NCI-H774 (cell line): ENCODE results near the gene ZNF587.
"Not testable (repeated sequence)": the region's sequence is repeated elsewhere in the genome, so short reads cannot be mapped to it uniquely, and the experiment has no call there.

Experiments
- DNase-seq: peaks from one replicate; lab custom pipeline; 2025; lab: John Stamatoyannopoulos, UW

ZNF587 gene

DNA sequence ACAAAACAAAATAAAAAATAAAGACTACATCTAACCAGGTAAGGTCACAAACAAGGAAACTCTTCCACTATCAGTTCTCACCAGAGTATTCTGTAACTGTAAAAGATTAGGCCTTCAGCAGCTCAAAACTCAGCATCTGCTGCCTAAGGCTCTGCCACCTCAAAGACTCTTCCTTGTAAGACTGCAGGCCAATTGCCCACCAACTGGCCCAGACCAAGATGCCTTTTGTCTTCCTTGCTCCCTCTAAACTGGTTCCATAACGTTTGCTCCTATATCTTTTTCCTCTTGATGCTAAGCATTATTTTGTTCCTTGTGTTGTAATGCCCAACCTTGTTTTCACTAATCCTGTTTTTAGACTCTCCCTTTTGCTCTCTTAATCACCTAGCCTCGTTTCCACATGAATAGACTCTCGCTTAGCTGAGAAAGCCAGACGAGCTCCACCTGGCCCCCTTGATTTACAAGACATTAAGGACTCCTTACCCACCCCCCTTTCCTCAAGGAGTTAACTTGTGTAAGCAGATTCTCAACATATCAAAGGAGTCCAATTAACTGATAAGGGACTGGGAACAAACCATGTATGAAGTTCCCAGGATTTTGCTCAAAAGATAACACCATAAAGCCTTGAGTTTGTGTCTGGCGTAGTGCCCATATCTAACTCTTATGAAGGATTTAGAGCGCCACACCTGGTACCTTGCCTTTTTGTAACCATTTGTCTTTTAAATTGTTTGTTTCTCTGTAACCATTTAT lies 37.7 kb downstream of the ZNF587 start:
- no peak for DNase-seq

DNA sequence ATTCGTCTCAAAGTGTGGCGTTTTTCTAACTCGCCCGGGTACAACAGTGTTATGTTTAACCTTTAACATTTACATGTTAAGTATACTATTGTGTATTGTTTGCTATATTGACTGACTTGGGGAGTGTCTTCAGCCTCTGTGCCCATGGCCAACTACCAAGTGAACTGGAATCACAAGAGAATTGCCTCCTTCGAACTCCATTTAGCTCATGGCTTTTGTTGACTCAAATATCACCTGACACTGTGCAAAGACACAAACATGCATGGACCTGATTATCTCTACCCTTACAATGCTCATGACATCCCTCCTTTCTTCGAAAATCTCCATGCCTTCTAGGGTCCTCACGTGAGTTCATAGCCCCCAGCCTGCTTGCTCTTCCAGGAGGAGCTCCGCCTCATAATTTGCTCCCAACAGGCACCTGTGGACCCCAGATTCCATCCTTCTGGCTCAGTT lies 38.5 kb downstream of the ZNF587 start:
- no peak for DNase-seq

DNA sequence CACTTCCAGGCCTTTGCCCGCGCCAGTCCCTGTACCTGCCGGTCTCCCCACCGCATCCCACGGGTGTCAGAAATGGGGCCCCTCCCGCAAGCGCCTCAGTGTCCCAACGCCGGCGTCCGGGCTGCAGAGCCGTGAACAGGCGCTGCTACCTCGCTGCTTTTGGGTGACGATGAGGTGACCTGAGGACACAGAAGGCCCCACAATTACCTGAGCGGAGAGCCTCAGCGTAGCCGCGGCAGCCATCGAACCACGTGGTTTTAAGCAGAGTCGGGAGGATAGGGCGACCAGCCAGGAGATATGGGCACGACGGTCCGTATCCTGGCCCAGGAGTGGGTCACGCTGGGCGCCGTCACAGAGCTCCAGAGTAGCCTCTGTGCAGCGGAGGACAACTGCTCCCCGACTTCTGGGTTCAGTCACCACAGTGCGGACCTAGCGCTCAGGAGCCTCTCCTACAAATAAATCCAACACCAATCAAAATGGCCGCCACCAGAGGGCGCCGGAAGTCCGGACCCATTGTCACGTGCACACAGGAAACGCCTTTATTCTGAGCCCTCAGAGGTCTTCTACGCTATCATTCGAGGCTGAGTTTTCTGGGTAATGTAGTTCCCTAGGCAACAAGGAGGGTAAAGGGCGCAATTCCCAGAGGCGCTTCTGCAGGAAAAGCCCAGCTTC lies 39.0 kb downstream of the ZNF587 start, which contains the start of gene ZNF814:
ZNF814 (minus strand) TSS at position 478 of the 672 bp plus-strand sequence; CDS start at position 243, 235 bp downstream.
- no peak for DNase-seq

DNA sequence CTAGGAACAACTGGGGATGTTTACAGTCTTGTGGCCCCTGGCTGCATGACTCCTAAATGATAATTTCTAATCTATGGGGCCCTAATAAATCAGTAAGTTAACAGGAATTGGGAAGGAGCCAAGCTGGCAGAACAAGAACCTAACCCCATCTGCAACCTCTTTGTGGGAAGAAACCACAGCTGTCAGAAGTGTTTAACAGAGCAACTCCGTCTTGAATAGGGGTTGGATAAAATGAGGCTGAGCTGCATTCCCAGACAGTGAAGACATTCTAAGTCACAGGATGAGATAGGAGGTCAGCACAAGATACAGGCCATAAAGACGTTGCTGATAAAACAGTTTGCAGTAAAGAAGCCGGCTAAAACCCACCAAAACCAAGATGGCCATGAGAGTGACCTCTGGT lies 41.0 kb downstream of the ZNF587 start:
- not testable (repeated sequence) for DNase-seq

DNA sequence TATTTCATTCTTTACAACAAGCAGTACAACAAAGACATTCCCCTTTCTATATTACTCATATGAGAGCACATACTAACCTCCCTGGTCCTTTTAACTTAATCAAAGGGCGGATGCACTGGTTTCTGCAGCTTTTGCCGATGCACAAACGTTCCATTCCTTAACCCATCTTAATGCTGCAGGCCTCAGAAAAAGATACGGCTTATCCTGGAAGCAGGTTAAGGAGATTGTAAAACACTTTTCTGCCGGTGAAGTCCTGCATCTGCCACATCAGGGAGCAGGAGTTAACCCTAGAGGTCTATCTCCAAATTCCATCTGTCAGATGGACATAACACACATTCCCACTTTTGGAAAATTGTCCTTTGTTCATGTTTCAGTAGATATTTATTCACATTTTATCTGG lies 50.7 kb downstream of the ZNF587 start:
- no peak for DNase-seq

DNA sequence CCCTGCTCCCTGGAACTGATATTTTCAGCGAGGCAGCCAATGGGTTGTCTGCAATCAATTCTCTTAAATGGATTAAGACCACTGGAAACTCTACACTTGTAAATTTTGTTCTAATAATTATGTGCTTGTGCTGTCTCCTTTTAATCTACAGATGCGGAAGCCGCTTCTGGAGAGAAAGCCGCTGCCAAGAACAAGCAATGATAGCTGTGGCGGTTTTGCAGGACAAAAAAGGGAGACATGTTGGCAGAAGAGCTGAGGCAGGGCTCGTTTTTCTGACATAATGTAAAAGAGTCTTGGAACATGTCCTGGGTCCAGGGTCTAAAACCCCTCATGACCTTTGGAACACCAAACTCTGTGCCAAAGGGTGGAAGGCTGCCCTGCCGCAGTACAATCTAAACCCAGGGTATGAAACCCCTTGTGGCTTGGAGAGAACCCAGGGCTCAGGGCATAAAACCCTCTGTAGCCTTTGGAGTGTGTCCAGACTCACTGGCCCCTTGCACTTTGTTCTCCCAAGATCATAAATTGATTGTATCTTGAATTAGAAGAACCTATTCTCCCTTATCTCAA lies 54.0 kb downstream of the ZNF587 start:
- DNase-seq, result no peak

DNA sequence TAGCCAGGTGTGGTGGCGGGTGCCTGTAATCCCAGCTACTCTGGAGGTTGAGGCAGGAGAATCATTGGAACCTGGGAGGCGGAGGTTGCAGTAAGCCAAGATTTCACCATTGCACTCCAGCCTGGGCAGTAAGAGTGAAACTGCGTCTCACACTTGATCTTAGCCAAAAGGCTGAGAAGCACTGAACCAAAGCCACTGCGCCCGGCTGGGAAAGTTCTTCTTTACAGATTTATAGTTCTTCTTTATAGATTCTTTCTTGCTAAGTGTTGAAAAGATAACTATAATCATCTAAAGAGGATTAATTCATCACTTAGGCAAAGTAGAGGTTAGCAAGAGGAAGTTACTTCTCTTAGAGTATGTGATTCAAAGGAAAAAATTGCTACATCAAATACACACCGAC lies 55.6 kb downstream of the ZNF587 start:
- no peak for DNase-seq

DNA sequence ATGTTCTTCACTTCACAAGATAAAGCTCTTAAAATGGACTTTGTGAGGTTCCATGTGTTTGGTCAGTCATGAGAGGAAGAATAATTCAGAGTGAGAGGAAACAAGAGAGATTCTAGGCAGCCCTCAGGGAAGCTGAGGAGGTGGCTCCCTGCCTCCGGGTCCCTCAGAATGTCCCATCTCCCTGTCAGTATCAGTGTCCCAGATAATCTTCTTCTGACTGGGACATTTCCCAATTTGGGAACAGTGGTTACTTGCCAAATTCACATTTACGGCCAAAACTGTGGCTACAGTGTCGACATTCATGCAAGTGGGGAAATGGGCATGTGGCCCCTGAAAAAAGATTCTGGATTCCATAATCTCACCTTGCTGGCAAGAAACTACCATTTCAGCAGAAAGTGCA lies 57.7 kb downstream of the ZNF587 start:
- no peak for DNase-seq

DNA sequence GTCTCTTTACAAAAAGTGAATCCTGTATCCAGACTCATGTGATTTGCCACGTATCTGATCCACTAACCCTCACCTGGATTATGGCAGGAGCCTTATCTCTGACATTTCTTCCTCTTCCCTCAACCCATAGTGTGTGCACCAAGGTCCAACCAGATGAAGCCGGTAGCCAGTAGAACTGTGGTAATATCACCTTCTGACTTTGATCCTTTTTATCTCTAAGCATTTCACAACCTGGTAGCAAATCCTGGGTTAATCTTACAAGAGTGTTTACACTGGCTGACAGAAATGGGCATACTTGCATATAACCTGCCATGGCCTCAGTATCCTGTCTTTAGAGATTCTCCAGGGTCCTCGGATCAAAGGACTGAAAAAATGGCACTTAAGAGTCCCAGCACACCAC lies 64.9 kb downstream of the ZNF587 start:
- DNase-seq, result no peak
